D721Med (cell line): ENCODE results near the gene ALS2.

Experiments
- DNase-seq: peaks from one replicate; pipeline ENCODE4 v3.0.0; 2011; ENCODE audit warnings: low spot score; ENCODE audit not compliant: insufficient read length
- FAIRE-seq: peaks from 2 replicates; lab custom pipeline; 2011; peaks lifted over from hg19 to GRCh38; lab: Jason Lieb, UNC
- TF ChIP-seq, protein P1 (sequence below): IDR thresholded peaks from 2 replicates; pipeline ENCODE4 v1.5.1; 2012; ENCODE audit warnings: mild to moderate bottlenecking, control low read depth; ENCODE audit not compliant: insufficient read depth; ENCODE audit errors: missing control alignments

ALS2 gene

DNA sequence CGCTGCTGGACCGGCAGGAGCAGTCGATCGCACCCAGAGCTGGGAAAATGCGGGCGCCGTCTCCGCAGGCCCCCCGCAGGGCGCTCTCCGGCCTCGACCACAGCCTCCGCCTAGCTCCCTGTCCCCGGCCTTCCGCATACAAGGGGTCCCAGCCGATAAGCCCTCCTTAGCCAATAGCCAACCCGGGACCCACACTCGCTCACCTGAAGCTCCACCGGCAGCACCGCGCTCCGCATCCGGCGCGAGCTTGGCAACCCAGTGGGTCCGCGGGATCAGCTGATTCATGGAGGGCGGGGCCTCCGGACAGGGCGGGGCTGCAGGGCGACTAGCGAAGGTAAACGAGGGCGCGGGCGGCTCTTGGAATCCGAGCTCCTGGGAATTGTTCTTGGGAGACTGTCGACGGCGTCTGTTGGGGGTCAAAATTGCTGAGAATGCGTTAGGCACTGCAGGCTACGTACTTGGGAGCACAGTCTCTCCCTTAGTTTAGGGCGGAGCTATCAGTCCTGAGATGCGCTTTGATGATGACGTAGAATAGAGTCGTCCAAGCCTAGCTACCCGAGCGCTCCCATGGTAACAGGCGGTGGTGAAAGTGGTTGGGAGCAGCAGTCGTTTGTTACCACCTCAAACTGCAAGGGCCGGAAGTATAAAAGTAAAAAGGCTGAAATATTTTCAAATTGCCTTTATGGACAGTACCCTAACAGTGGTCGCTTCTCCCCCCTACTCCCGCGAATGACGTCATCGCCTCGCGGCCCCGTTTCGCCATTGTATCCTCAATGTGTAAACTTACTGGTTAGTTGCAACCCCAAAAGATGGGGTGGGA is at the start of gene ALS2:
Gene ALS2 (minus strand): TSS at position 260 of the 820 bp plus-strand sequence. CDS start 12,048 bp downstream, outside the sequence.
- TF ChIP-seq, protein P1, sequence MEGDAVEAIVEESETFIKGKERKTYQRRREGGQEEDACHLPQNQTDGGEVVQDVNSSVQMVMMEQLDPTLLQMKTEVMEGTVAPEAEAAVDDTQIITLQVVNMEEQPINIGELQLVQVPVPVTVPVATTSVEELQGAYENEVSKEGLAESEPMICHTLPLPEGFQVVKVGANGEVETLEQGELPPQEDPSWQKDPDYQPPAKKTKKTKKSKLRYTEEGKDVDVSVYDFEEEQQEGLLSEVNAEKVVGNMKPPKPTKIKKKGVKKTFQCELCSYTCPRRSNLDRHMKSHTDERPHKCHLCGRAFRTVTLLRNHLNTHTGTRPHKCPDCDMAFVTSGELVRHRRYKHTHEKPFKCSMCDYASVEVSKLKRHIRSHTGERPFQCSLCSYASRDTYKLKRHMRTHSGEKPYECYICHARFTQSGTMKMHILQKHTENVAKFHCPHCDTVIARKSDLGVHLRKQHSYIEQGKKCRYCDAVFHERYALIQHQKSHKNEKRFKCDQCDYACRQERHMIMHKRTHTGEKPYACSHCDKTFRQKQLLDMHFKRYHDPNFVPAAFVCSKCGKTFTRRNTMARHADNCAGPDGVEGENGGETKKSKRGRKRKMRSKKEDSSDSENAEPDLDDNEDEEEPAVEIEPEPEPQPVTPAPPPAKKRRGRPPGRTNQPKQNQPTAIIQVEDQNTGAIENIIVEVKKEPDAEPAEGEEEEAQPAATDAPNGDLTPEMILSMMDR = no peak
- DNase-seq = peak; percentile 70
- FAIRE-seq = peak; percentile 84

DNA sequence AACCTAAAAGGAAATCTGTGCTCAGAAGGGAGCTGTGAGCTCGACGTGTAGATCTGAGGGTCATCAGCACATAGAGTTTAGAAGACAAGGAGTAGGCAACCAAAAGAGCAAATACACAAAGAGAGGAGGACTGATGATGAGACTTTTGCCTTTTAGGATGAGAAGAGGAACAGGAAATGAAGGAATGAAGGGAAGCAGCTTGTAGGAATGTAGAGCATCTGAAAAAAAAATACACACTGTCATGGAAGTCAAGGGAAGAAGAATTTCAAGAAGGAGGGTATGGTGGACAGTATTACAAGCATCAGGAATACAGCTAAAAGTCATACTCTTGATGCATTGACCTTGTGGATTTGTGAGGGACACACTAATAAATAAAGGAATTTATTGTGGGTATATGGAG is 47.5 kb upstream of the ALS2 start:
- no peak for DNase-seq
- TF ChIP-seq, protein P1 = no peak
- no peak for FAIRE-seq

DNA sequence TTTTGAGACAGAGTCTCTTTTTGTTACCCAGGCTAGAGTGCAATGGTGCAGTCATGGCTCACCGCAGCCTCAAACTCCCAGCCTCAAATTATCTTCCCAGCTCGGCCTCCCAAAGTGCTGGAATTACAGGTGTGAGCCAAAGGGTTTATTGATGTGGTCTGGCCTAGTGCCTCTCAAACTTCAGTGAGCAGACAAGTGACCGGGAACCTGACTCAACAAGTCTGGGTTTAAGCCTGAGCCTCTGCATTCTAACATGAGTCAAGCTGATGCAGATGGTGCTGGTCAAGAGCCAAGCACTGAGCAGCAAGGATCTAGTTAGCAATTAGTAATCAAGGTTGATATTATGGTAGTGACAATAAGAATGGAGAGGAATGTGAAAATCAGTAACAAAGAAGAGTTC is 46.9 kb upstream of the ALS2 start:
- no peak for FAIRE-seq
- TF ChIP-seq, protein P1 = no peak
- no peak for DNase-seq

DNA sequence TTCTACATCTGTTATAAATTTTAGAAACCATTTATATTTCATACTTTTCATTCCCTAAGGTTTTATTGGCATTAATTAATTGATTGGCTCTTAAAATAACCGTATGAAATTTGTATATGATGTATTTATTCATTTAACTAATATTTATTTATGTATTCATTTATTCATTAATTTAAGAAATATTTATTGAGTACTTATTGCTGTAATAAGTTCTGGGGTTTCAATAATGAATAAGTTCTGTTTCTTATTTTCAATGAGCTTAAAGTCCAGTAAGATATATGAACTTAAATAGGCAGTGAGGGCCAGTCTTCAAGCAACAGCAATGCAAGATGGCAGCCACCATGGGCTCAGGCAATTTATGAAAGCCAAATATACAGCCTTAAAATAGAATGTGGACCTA is 43.5 kb upstream of the ALS2 start:
- TF ChIP-seq, protein P1 = no peak
- no peak for FAIRE-seq

DNA sequence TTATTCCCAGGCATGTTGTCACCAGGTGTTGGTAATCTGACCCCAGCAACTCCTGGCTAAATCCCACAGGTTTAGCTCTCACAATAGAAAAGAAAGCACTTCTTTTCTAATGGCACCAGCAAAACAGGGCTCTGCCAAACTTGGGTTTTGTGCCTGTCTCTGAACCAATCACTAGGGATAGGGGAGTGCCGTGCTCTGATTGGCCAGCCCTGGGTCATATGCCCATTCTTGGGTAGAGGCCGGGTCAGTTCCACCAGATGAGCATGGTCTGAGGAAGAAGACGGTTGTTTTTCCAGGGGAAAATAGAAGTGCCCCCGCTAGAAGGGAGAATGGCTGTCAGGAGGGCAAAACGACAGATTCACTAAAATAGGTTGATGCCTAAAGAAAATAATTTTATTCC is 40.3 kb upstream of the ALS2 start:
- DNase-seq (no peak), FAIRE-seq (no peak)
- TF ChIP-seq, protein P1 = no peak

More for the DNA sequence above, 43.5 kb upstream of the ALS2 start:
- no peak for DNase-seq

DNA sequence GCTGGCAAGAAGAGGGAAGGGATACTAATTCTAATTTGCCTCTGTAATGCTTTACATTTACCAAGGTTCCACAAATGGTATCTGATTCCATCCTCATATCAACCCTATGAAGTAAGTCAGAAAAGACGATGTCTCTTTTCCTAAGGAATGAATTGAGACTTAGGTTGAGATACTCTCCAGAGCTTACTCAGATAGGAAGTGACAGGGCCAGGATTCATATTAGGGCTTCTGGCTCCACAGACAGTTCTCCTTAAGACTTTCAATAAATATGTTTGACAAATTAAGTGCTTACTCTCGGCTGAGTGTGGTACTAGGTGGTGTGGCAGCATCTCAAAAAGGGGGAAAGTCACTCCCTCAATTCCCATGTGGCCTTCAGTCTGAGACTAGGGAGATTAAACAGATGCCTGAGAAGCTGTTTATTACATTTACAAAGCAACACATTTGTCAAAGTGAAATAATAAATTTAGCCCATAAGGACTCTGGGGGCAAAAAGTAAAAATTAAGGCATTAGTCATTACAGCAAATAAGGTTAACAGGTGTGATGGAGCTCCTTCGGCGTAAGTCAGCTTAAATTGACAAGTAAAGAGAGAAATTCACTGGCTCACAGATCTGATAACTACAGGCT is 39.8 kb upstream of the ALS2 start:
- TF ChIP-seq, protein P1 = no peak
- FAIRE-seq (peak; percentile 35), DNase-seq (no peak)
